Vagina (tissue), 2 donors: ENCODE results near the gene FOXP2.

Experiments used
- POLR2A ChIP-seq, 2 donors: fragments of 450-650 bp; IDR thresholded peaks; one replicate each; pipeline ENCODE4 v1.6.1; 2017; ENCODE audit warnings: antibody characterized with exemption in 2 of 2, mild to moderate bottlenecking in 2 of 2, moderate library complexity in 2 of 2
- POLR2AphosphoS5 ChIP-seq, 2 donors: sonication (generic); formaldehyde crosslinking; IDR thresholded peaks; one replicate each; pipeline ENCODE4 v1.9.0; 2017; ENCODE audit warnings: antibody characterized with exemption in 2 of 2, mild to moderate bottlenecking in 2 of 2, low read depth in 1 of 2; ENCODE audit not compliant: insufficient read depth in 1 of 2

GRCh38 chr7:114522081-114522480 is 107.5 kb downstream of the FOXP2 start:
- TF ChIP-seq POLR2AphosphoS5 (IDR thresholded peaks at IDR 0.05; ENCODE audit: insufficient read depth in 1 of 2, low read depth in 1 of 2) (no peak), POLR2A (IDR thresholded peaks at IDR 0.05) (no peak)
